T-helper 2 cell treated with Interferon-gamma antibody and Interleukin-4, amounts not matched to agents 5 μg/mL and 100 μg/mL, for 36 hours (primary cell): ENCODE measurements around the gene ZP2.

ENCODE experiments used
- DNase-seq: peaks from one replicate; pipeline ENCODE4 v3.0.0; 2021; ENCODE audit warnings: low spot score
- H3K27ac Mint-ChIP-seq: one replicate; pipeline ENCODE4 v1.8.0; 2021; ENCODE audit warnings: mild to moderate bottlenecking, mixed read lengths
- H3K27me3 Mint-ChIP-seq: one replicate; pipeline ENCODE4 v1.8.0; 2021; ENCODE audit warnings: low read depth, mixed read lengths
- H3K36me3 Mint-ChIP-seq: one replicate; pipeline ENCODE4 v1.8.0; 2021; ENCODE audit warnings: low read depth, mixed read lengths
- H3K4me1 Mint-ChIP-seq: one replicate; pipeline ENCODE4 v1.8.0; 2021; ENCODE audit warnings: low read depth, mixed read lengths
- H3K4me3 Mint-ChIP-seq: one replicate; pipeline ENCODE4 v1.8.0; 2022; ENCODE audit warnings: mild to moderate bottlenecking, moderate library complexity, mixed read lengths
- H3K9me3 Mint-ChIP-seq: one replicate; pipeline ENCODE4 v1.8.0; 2021; ENCODE audit warnings: mixed read lengths

ZP2 gene

DNA sequence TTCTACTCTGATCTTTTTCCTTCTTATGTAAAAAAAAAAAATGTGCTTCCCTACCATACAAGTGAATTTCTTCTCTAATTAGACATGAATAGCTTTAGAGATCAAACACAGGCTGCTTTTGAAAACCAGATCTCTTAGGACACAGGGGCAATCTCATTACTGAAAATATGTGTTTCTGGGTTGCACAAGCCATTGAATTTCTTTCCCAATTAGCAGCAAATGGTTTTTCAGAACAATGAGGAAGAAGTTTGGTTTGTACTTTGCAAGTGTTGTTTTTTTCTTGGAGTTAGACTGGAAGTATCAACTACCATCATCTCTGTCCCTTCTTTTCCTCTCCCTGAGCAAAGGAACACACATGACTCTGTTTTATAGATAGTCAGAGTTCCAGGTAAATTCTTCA lies 16.5 kb upstream of the ZP2 start:
- H3K27me3 Mint-ChIP-seq: peaks cover 53% of the 10 kb centered on the region
- H3K36me3 Mint-ChIP-seq: no peaks in the 10 kb centered on the region

DNA sequence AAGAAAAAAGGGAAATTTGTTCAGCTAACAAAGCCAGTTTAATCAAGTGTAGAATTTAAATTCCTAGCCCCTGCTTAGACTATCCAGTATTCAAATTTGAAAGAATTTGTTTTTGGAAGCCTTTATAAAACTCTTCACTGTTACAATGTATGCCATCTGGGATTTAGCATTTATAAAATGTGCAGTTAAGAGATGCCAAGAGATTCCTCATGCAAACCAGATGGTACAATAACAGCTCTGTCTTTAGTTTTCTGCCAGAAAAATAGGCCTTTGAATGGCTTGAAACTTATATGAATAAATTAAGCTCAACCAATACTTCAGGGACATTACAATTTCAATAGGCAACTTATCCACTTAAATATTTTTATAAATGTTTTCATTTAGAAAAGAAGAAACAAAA lies 15.4 kb upstream of the ZP2 start:
- H3K9me3 Mint-ChIP-seq: no peaks in the 10 kb centered on the region
- H3K4me1 Mint-ChIP-seq: peaks cover 3% of the 10 kb centered on the region
- DNase-seq: no peak
- no peaks in the 10 kb centered on the region for H3K36me3 Mint-ChIP-seq
- H3K27me3 Mint-ChIP-seq: peaks cover 58% of the 10 kb centered on the region
- no peak overlapping the region for H3K27ac Mint-ChIP-seq
- no peak overlapping the region for H3K4me3 Mint-ChIP-seq

More for the DNA sequence above, 16.5 kb upstream of the ZP2 start:
- Mint-ChIP-seq H3K4me3 (no peak overlapping the region), H3K27ac (no peak overlapping the region), H3K9me3 (no peaks in the 10 kb centered on the region), H3K4me1 (peaks cover 3% of the 10 kb centered on the region)
- DNase-seq: no peak

DNA sequence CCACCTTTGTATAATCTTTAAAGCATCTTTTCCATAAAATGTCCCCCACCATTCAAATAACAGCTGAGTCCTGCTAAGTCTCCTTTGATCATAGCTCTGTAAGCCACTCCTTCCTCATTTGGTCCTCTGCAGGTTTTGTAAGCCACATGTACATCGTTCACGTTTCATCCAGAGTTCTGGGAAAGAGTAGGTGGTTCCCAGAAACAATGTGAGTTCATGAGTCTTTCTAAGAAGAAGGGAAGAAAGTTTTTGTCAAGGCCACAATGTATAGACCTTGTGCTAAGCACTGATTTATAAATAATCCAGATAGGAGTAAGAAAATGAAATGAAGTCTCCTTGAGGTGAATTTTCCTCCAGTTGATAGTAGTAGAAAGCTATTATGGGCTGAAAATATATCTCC lies 13.4 kb upstream of the ZP2 start:
- Mint-ChIP-seq H3K4me3 (no peak overlapping the region), H3K4me1 (peaks cover 3% of the 10 kb centered on the region), H3K27me3 (peaks cover 60% of the 10 kb centered on the region), H3K27ac (no peak overlapping the region), H3K36me3 (no peaks in the 10 kb centered on the region), H3K9me3 (no peaks in the 10 kb centered on the region)
- no peak for DNase-seq

DNA sequence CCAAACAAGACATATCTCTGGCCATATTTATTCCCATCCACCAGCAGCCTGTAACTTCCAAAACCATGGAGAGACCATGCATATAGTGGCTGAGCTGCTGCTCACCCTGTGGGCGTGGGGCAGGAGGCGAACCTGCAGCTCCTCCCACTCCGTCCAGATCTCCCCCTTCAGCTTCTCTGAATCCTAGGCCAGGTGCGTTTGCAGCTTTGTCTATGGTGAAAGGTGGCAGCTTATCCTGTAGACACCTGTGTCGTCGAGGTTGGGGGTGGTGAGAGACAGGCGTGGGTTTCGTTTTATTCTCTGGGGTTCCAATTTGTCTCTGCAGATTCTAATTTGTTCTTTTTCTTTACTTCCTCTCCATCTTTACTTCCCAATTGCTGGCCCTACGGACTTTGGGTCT lies 12.4 kb upstream of the ZP2 start:
- Mint-ChIP-seq H3K27me3 (peaks cover 51% of the 10 kb centered on the region), H3K27ac (no peak overlapping the region), H3K4me1 (peaks cover 3% of the 10 kb centered on the region), H3K36me3 (no peaks in the 10 kb centered on the region), H3K4me3 (no peak overlapping the region), H3K9me3 (no peaks in the 10 kb centered on the region)
- DNase-seq: no peak

DNA sequence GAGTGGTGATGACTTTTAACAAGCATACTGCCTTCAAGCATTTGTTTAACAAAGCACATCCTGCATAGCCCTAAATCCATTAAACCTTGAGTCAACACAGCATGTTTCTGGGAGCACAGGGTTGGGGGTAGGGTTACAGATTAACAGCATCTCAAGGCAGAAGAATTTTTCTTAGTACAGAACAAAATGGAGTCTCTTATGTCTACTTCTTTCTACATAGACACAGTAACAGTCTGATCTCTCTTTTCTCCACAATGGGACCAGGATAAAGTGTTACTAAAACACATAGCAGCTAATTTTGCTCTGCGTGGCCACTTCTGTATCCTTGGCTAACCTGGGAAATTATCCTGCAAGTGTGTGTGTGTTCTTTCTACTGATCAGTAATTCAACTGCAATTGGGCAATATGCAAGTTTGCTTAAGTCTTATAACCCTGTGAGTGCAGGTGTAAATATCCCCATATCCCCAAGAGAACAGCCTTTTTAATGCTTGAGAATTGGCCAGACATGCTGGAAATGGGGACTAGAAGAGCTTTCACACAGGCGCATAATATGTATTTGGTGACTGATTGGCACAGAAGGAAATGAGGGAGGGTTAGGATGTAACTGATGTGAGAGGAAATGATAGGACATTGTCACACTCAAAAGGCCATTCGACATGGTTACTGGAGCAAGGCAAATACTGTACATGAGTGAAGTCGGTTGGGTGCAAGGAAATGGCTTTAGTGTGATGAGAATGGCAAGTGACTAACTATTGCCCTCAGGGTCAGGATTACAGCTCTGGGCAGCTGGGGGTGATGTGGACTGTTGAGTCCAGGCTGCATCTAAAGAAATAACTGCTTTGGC lies 11.3 kb upstream of the ZP2 start:
- peaks cover 41% of the 10 kb centered on the region for H3K27me3 Mint-ChIP-seq

DNA sequence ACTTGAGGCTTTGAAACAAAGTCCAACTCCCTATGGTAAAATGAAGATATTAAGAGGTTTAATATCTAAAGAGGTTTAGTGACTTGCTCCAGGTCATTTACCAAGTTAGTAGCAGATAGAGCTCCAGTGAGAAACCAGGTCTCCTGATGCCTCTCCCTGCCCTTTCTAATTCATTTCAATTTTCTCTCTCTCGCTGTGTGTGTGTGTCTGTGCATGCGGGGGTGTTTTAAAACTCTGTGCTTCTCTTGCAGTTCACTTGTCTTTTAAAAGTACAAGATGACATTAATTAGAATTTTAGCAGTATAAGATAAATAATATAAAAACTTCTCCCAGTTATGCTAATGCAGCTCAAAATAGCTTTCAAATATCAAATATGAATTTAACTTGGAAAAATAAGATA lies 8.2 kb upstream of the ZP2 start:
- no peaks in the 10 kb centered on the region for H3K9me3 Mint-ChIP-seq
- no peak for DNase-seq
- H3K4me1 Mint-ChIP-seq: no peaks in the 10 kb centered on the region
- no peak overlapping the region for H3K4me3 Mint-ChIP-seq
- no peaks in the 10 kb centered on the region for H3K36me3 Mint-ChIP-seq
- H3K27me3 Mint-ChIP-seq: peaks cover 31% of the 10 kb centered on the region
- H3K27ac Mint-ChIP-seq: no peak overlapping the region

More for the DNA sequence above, 11.3 kb upstream of the ZP2 start:
- no peak overlapping the region for H3K4me3 Mint-ChIP-seq
- no peak for DNase-seq
- H3K27ac Mint-ChIP-seq: no peak overlapping the region
- H3K4me1 Mint-ChIP-seq: peaks cover 3% of the 10 kb centered on the region
- no peaks in the 10 kb centered on the region for H3K36me3 Mint-ChIP-seq
- H3K9me3 Mint-ChIP-seq: no peaks in the 10 kb centered on the region

DNA sequence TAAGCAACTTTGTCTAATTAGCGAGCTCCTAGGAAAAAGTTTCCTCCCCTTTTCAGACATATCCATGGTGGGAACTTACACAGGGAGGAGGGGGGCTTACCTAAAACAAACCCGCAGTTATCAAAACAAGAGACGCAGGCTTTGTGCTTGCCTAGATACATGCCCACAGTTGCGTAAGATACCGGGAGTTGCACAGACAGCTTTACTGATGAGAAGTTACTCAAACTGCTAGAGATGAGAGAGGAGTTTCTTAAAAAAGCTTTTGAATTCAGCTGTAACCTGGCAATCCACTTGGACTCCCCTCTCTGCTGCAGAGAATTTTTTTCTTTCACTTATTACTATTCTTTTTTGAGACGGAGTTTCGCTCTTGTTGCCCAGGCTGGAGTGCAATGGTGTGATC lies 6.8 kb upstream of the ZP2 start:
- no peaks in the 10 kb centered on the region for H3K9me3 Mint-ChIP-seq
- DNase-seq: no peak
- no peaks in the 10 kb centered on the region for H3K4me1 Mint-ChIP-seq
- H3K36me3 Mint-ChIP-seq: no peaks in the 10 kb centered on the region
- H3K27me3 Mint-ChIP-seq: peaks cover 28% of the 10 kb centered on the region
- H3K4me3 Mint-ChIP-seq: no peak overlapping the region
- H3K27ac Mint-ChIP-seq: no peak overlapping the region

DNA sequence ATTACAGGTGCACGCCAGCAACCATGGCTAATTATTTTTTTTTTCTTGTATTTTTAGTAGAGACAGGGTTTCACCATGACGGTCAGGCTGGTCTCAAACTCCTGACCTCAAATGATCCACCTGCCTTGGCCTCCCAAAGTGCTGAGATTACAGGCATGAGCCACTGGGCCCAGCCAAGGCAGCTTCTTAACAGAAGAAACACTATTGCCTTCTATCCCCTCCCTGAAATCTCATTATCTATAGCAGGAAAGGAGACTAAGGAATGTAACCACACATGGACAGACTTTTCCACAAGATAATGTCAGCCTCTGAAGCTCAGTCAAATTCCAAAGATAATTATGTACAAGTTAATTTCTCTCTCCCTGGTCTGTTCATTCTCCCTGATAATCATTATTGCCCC lies 5.7 kb upstream of the ZP2 start:
- H3K9me3 Mint-ChIP-seq: no peaks in the 10 kb centered on the region
- H3K4me1 Mint-ChIP-seq: no peaks in the 10 kb centered on the region
- DNase-seq: no peak
- H3K27ac Mint-ChIP-seq: no peak overlapping the region
- H3K27me3 Mint-ChIP-seq: peaks cover 24% of the 10 kb centered on the region
- no peaks in the 10 kb centered on the region for H3K36me3 Mint-ChIP-seq
- H3K4me3 Mint-ChIP-seq: no peak overlapping the region

DNA sequence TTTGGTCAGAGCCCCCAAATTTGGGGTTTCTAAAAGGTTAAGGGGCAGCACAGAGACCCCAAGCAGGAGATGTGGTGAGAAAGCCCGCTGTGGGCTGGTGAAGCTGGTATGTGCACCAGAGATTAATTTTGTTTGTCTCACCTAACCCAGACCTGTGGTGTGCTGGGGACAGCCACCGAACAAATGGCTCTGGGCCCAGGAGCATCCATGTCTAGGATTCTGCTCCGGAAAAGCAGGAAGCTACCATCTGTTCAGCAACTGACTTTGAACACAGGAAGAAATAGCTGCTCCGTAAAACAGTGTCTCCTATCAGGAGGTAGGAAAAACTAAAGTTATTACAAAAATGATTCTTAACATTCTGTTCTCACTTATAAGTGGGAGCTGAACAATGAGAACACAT lies 2.7 kb upstream of the ZP2 start:
- no peaks in the 10 kb centered on the region for H3K9me3 Mint-ChIP-seq
- H3K27ac Mint-ChIP-seq: no peak overlapping the region
- H3K4me1 Mint-ChIP-seq: no peaks in the 10 kb centered on the region
- no peaks in the 10 kb centered on the region for H3K36me3 Mint-ChIP-seq
- H3K4me3 Mint-ChIP-seq: no peak overlapping the region
- H3K27me3 Mint-ChIP-seq: peaks cover 9% of the 10 kb centered on the region
- DNase-seq: no peak

DNA sequence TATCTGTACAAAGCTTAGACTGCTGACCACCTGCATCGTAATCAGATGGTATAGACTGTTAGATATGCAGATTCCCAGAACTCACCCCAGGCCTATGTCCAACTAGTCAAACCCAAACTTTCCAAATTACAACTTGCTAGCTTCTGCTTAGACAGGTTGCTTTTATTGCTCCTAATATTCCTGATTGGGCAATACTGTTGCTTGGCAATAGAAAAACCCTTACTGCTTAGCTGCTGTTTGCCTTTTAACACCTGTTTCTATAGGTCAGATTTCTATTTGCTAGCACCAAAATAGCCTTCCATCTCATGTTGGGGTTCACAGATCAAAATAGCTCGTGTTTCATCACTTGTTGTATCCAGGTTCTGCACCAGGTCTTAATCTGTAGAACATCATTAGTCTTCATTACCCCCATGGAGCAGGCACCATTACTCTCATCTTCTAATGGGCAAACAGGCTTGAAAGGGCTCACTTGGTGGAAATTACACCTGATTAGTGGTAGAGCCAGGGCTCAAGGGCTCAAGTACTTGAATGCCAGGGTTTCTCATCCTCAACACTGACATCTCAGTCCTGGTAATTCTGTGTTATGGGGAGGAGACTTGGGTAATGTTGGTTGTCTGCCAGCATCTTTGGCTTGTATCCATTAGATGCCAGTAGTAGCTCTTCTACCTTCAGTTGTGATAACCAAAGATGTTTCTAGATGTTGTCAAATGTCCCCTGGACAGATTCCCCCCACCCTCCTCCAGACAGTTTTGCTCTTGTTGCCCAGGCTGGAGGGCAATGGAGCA lies 2.7 kb downstream of the ZP2 start:
- no peak overlapping the region for H3K27ac Mint-ChIP-seq
- peaks cover under 1% of the 10 kb centered on the region for H3K27me3 Mint-ChIP-seq
- no peaks in the 10 kb centered on the region for H3K36me3 Mint-ChIP-seq
- H3K4me1 Mint-ChIP-seq: no peaks in the 10 kb centered on the region
- DNase-seq: no peak
- no peak overlapping the region for H3K4me3 Mint-ChIP-seq
- H3K9me3 Mint-ChIP-seq: no peaks in the 10 kb centered on the region

DNA sequence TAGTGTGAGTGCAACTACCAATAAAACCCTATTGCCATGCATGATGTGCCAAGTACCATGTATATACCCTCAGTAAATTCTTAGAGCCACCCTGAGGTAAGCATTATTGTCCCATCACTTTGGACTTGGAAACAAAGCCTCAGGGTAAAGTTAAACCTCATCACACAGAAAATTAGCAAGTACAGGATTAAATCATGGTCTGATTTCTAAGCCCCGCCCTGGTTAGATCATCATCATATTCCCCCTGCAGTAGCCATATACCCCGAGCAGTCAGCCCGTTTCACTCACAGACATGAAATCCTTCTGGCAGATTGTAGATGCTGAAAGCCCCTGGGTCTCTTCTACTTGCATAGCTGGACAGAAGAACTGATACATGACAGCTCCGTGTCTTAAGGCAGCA lies 4.8 kb downstream of the ZP2 start:
- H3K9me3 Mint-ChIP-seq: no peaks in the 10 kb centered on the region
- no peaks in the 10 kb centered on the region for H3K4me1 Mint-ChIP-seq
- H3K4me3 Mint-ChIP-seq: no peak overlapping the region
- H3K36me3 Mint-ChIP-seq: no peaks in the 10 kb centered on the region
- H3K27ac Mint-ChIP-seq: no peak overlapping the region
- H3K27me3 Mint-ChIP-seq: peaks cover 4% of the 10 kb centered on the region
- DNase-seq: no peak

DNA sequence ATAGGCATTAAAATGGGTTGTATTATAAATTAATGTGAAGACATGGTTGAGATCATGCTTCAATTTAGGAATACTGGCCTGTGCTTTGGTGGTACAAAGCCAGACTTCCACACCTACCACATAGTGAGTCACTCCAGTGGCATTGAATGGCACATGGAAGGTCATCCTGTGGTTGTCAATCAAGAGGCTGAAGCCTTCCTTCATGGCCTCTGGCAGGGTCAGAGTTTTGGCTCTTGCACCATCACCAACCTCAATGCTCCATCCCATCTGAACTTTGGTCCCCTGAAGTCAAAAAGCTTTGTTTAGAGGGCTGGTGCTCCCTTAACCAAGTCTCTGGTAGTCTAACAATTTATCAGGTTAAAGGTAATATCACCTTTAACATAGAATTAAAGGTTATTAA lies 6.1 kb downstream of the ZP2 start:
- no peaks in the 10 kb centered on the region for H3K36me3 Mint-ChIP-seq
- H3K27me3 Mint-ChIP-seq: peaks cover 4% of the 10 kb centered on the region
- H3K4me1 Mint-ChIP-seq: no peaks in the 10 kb centered on the region
- H3K27ac Mint-ChIP-seq: no peak overlapping the region
- H3K4me3 Mint-ChIP-seq: no peak overlapping the region
- no peaks in the 10 kb centered on the region for H3K9me3 Mint-ChIP-seq
- no peak for DNase-seq

DNA sequence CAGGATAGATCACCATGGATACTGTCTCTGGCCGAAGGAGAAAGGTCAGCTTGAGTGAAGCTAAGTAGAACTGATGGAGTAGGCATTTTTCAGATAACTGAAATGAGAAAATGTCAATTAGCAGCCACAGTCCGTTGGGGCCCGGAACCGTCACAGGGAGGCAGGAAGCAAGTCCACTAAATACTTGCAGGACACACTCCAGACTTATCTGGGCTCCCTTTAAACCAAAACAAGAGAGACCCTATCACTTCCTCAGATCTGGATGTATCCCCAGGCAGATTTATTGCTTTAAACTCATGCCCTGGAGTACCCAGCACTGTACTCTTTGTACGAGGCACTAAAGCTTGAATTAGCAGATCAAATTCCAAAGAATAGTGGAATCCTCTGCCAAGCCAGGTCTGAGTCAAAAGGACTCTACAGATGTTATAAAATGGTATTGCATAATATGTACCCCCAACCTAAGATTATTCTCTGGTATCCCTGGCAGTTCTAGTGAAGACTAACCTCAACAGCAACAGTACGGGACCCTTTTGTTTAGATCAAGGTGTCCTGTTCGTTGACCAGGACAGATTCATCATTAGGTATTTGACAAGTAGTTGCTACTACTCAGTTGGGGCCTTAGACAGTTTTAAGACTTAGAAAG lies 8.1 kb downstream of the ZP2 start:
- Mint-ChIP-seq H3K9me3 (no peaks in the 10 kb centered on the region), H3K4me3 (no peak overlapping the region), H3K27ac (no peak overlapping the region), H3K4me1 (no peaks in the 10 kb centered on the region), H3K27me3 (peaks cover 7% of the 10 kb centered on the region), H3K36me3 (no peaks in the 10 kb centered on the region)
- DNase-seq: no peak

DNA sequence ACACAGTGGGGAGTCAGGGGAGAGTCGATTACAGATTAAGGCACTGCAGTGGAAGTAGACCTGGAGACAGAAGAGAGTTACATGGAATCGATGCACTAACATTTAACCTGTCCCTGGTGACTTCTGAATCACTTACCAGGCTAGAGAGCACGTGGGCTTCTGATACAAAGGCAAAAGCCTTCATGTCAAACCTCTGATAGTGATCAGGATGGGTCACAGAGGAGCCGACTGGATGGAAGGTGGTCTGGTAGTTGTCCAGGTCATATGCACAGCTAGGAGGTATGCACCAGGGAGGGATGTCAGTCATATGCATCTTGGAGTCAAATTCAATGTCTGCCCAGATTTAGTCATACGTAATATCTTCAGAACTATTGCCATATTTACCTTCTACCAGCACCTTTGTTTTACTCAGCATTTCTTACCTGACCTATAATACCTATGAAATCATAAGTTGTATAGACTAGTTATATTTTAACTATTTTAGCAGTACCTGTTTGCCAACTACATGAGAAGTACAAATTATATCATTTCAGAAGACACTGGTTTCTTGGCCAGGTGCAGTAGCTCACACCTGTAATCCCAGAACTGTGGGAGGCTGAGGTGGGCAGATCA lies 11.7 kb downstream of the ZP2 start:
- Mint-ChIP-seq H3K27me3 (peaks cover 12% of the 10 kb centered on the region), H3K4me3 (no peak overlapping the region)

More for the DNA sequence above, 11.7 kb downstream of the ZP2 start:
- Mint-ChIP-seq H3K9me3 (no peaks in the 10 kb centered on the region), H3K27ac (no peak overlapping the region), H3K4me1 (peaks cover 3% of the 10 kb centered on the region), H3K36me3 (no peaks in the 10 kb centered on the region)
- no peak for DNase-seq
